ENCODE results near the gene VPS4B.
A peak's percentile ranks its signal among the peaks of the same experiment; 100 is the strongest.
"Not testable (repeated sequence)": the region's sequence is repeated elsewhere in the genome, so short reads cannot be mapped to it uniquely, and the experiment has no call there.

The VPS4B gene

GRCh38 chr18:63366213-63367052 is 55.8 kb downstream of the VPS4B start:
- peak overlapping the region; percentile 81 for H3K4me3 ChIP-seq (ENCODE audit: low read depth, low read length)
- POLR2A ChIA-PET, result interaction anchor here (0.5 to 1.1 kb wide), 5 partner anchors 7 to 72 kb away, joined by 3 to 4 read pairs (median 3); no protein-coding TSS in a partner anchor
- DNase-seq (ENCODE audit: low read depth, low spot score), result no peak
- TF ChIP-seq CTCF (IDR thresholded peaks at IDR 0.05; ENCODE audit: insufficient read depth, low read length, missing control alignments), result no peak
- CTCF ChIA-PET, result interaction anchor here (0.8 to 2.0 kb wide), 6 partner anchors 26 to 153 kb away, joined by 3 to 14 read pairs (median 4); no protein-coding TSS in a partner anchor

DNA sequence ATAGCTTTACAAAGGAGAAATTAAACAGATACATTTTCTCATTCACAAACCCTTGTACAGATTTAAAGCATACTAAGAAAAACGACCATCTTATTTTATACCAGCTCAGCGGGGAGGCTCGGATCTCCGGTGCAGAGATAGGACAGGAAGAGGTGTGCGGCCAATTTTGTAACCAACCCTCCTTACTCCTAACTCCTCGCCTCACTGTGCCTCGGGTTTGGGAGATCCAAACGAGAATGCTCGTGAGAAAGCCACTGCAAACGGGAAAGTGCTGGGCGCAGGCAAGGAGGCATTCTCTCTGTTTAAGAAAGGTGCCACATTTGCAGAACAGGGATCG is 56.4 kb downstream of the VPS4B start:
- ChIA-PET CTCF (interaction anchor here (0.6 to 2.0 kb wide), 7 partner anchors 25 to 348 kb away, joined by 3 to 14 read pairs (median 3); no protein-coding TSS in a partner anchor), POLR2A (interaction anchor here (1.0 to 1.1 kb wide), 4 partner anchors 10 to 73 kb away, joined by 3 to 4 read pairs (median 3); no protein-coding TSS in a partner anchor)
- H3K4me3 ChIP-seq (ENCODE audit: low read depth, low read length), result peak overlapping the region; percentile 81
- DNase-seq (ENCODE audit: low read depth, low spot score), result no peak
- TF ChIP-seq CTCF (IDR thresholded peaks at IDR 0.05; ENCODE audit: insufficient read depth, low read length, missing control alignments), result no peak

DNA sequence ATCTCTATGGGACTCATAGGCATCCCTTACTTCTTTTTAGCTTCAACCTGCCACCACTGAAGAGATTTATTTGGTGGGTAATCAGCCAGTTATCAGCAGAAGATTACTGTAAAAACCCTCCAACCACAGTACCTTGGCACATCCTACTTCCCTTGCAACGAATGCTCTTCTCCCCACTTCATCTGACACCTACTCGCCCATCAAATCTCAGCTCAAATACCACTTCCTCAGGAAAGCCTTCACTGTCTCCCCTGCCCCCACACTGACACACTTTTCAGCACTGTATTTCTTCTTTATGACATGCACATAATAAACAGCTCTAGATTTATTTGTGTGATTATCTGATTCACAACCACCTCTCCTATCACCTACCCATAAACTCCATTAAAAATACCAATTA is 58.3 kb downstream of the VPS4B start:
- no peak overlapping the region for H3K4me3 ChIP-seq (ENCODE audit: low read depth, low read length)
- CTCF ChIA-PET, result interaction anchor here (0.8 to 2.4 kb wide), 5 partner anchors 22 to 244 kb away, joined by 3 to 10 read pairs (median 3); no protein-coding TSS in a partner anchor
- no peak for TF ChIP-seq CTCF (IDR thresholded peaks at IDR 0.05; ENCODE audit: insufficient read depth, low read length, missing control alignments)
- DNase-seq (ENCODE audit: low read depth, low spot score), result no peak
- POLR2A ChIA-PET, result interaction anchor here (0.6 kb wide), 1 partner anchor 64 kb away, joined by 3 read pairs; no protein-coding TSS in a partner anchor

GRCh38 chr18:63363420-63363819 is 58.9 kb downstream of the VPS4B start:
- DNase-seq (ENCODE audit: low read depth, low spot score); H3K4me3 ChIP-seq (ENCODE audit: low read depth, low read length): not testable (repeated sequence)
- ChIA-PET POLR2A (interaction anchor here (0.6 to 0.7 kb wide), 2 partner anchors 64 to 74 kb away, joined by 3 read pairs; no protein-coding TSS in a partner anchor), CTCF (interaction anchor here (0.8 to 2.4 kb wide), 4 partner anchors 21 to 243 kb away, joined by 3 to 10 read pairs (median 5); no protein-coding TSS in a partner anchor)

DNA sequence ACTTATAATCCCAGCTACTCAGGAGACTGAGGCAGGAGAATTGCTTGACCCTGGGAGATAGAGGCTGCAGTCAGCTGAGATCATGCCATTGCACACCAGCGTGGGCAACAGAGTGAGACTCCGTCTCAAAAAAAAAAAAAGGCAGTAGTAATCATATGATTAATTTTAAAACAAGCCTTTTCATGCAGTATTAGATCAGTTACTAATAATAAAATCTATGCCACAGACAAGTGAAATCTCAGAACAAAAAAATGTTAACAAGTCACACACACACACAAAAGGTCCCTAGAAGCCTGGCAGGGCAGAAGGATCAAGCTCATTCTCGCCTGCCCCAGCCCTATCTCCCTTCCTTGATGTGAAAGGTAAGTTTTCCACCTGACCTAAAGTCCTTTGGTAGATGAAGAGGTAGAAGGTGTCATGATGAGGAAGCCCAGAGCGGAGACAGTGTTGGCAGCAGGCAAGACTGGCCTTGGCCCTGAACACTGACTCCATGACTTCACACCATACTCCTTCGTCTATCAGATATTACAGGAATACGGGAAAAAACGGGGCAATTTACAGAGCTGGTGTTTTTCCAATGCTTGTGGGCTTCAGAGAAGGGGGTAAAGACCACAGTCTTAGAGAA is 65.9 kb downstream of the VPS4B start:
- DNase-seq (ENCODE audit: low read depth, low spot score), result no peak
- ChIA-PET CTCF (interaction anchor here (1.7 kb wide), 1 partner anchor 14 kb away, joined by 10 read pairs; no protein-coding TSS in a partner anchor), POLR2A (interaction anchor here (1.4 kb wide), 1 partner anchor 10 kb away, joined by 3 read pairs; no protein-coding TSS in a partner anchor)
- TF ChIP-seq CTCF (IDR thresholded peaks at IDR 0.05; ENCODE audit: insufficient read depth, low read length, missing control alignments), result no peak
- H3K4me3 ChIP-seq (ENCODE audit: low read depth, low read length), result no peak overlapping the region

DNA sequence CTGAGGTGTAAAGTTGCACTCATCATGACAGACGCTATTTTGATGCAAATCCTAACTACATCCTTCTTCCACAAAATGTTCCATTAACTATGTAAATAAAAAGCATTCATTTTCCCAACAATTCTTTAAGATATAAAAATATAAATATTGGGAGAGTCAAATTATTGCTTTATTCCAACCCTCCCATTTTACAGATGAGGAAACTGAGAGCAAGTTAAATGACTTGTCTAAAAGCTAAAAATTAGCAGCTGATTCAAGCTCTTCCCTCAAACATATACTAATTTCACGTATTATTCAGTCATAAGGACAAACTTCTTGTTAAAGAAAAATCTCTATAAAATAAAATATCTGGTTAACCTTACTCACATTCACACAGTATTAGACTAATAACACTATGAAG is 72.0 kb downstream of the VPS4B start:
- no peak for TF ChIP-seq CTCF (IDR thresholded peaks at IDR 0.05; ENCODE audit: insufficient read depth, low read length, missing control alignments)
- no peak overlapping the region for H3K4me3 ChIP-seq (ENCODE audit: low read depth, low read length)
- ChIA-PET CTCF (interaction anchor here (3.6 kb wide), 1 partner anchor 9 kb away, joined by 30 read pairs; no protein-coding TSS in a partner anchor), POLR2A (interaction anchor here (0.6 to 1.1 kb wide), 2 partner anchors 17 to 394 kb away, joined by 3 read pairs; partner anchors contain the start of gene KDSR)
- no peak for DNase-seq (ENCODE audit: low read depth, low spot score)
